Fibroblast of villous mesenchyme (primary cell): ENCODE measurements around the gene SOX6. TPM values are rescaled to one million over a fixed set of nuclear protein-coding genes. Genes with fewer than 3 reads are reported as not detected.

Experiments
- DNase-seq: peaks from one replicate; pipeline ENCODE4 v3.0.0-alpha.2; 2010; ENCODE audit warnings: low read depth
- H3K4me3 ChIP-seq: 2 replicates; pipeline ENCODE4 v1.5.1; 2011; ENCODE audit warnings: low read depth, mild to moderate bottlenecking, low read length
- total RNA-seq: library from RNA; depleted of rRNA; stranded (reverse); fragments of >200 nt; gene quantifications from 2 replicates; pipeline ENCODE4 v1.2.3, GENCODE V29; 2012
- TF ChIP-seq, protein P1 (sequence below): IDR thresholded peaks from 2 replicates; pipeline ENCODE4 v1.5.1; 2012; ENCODE audit warnings: low read depth, mild to moderate bottlenecking, low read length; ENCODE audit not compliant: insufficient read depth

SOX6 gene
- total RNA-seq, 1 donor, result 22.0 TPM

DNA sequence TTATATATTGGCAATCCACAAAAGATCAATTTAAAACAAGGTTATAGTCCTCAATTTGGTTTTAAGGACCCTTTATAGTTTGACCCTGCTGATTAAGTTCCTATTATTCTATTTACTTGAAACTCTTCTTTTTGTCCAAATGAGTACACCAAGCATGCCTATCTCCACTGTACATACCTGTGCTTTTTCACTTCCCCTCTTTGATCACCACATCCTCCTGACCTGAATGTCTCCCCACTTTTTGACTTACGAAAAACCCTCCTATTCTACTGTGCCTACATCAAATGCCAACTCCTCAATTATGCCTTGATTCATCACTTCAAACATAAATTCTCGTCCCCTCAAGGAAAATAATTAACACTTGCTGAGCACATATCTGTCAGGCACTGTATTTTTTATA is 113.5 kb downstream of the SOX6 start:
- no peak for DNase-seq
- no peak overlapping the region for H3K4me3 ChIP-seq
- TF ChIP-seq, protein P1, sequence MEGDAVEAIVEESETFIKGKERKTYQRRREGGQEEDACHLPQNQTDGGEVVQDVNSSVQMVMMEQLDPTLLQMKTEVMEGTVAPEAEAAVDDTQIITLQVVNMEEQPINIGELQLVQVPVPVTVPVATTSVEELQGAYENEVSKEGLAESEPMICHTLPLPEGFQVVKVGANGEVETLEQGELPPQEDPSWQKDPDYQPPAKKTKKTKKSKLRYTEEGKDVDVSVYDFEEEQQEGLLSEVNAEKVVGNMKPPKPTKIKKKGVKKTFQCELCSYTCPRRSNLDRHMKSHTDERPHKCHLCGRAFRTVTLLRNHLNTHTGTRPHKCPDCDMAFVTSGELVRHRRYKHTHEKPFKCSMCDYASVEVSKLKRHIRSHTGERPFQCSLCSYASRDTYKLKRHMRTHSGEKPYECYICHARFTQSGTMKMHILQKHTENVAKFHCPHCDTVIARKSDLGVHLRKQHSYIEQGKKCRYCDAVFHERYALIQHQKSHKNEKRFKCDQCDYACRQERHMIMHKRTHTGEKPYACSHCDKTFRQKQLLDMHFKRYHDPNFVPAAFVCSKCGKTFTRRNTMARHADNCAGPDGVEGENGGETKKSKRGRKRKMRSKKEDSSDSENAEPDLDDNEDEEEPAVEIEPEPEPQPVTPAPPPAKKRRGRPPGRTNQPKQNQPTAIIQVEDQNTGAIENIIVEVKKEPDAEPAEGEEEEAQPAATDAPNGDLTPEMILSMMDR, result no peak

- TF ChIP-seq, protein P1, result no peak
- no peak for DNase-seq
- H3K4me3 ChIP-seq, result no peak overlapping the region
Observed at GRCh38 chr11:16240687-16241086, 115.7 kb downstream of the SOX6 start.

- H3K4me3 ChIP-seq, result no peak overlapping the region
- no peak for DNase-seq
- TF ChIP-seq, protein P1, result no peak
Observed at GRCh38 chr11:16239141-16240105, 116.9 kb downstream of the SOX6 start.

DNA sequence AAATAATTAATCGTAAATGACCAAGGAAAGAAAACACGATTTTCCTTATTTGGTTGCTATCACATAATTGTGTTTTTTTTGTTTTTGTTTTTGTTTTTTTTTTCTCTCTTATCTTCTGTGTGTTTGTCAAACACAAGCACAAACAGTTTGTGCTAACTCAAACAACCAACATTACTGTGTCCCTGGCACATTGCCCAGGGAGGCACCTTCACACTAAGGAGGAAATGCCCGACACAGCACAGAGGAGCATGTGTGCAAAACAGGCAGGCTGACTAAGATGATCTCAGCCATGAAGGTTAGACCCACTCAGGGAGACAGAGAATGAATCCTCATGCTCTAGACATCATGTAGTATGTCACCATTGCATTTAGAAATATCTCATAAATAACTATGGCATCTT is 130.1 kb downstream of the SOX6 start:
- TF ChIP-seq, protein P1, result no peak
- no peak overlapping the region for H3K4me3 ChIP-seq
- DNase-seq, result peak; percentile 34

GRCh38 chr11:16225623-16226022 is 130.7 kb downstream of the SOX6 start:
- TF ChIP-seq, protein P1, result no peak
- H3K4me3 ChIP-seq, result no peak overlapping the region
- DNase-seq, result no peak

- DNase-seq, result no peak
- TF ChIP-seq, protein P1, result no peak
- no peak overlapping the region for H3K4me3 ChIP-seq
Observed at GRCh38 chr11:16223558-16223957, 132.8 kb downstream of the SOX6 start.

GRCh38 chr11:16217631-16218030 is 138.7 kb downstream of the SOX6 start:
- H3K4me3 ChIP-seq, result no peak overlapping the region
- no peak for DNase-seq
- TF ChIP-seq, protein P1, result no peak
